GM23338 (cell line): Measurements from ENCODE around the gene ATG7. TPM values are rescaled to one million over a fixed set of nuclear protein-coding genes. Genes with fewer than 3 reads are reported as not detected.

Source experiments
- JUNB ChIP-seq: IDR thresholded peaks from one replicate; pipeline ENCODE4 v1.6.1; 2016; ENCODE audit warnings: antibody characterized with exemption; ENCODE audit not compliant: unreplicated experiment
- NANOG ChIP-seq: IDR thresholded peaks from 2 replicates; pipeline ENCODE4 v1.6.1; 2016; ENCODE audit warnings: antibody characterized with exemption, borderline replicate concordance
- POLR2AphosphoS5 ChIP-seq: IDR thresholded peaks from 2 replicates; pipeline ENCODE4 v1.6.1; 2016; ENCODE audit warnings: antibody characterized with exemption, low read depth
- REST ChIP-seq: IDR thresholded peaks from one replicate; pipeline ENCODE4 v1.6.1; 2018; ENCODE audit warnings: antibody characterized with exemption; ENCODE audit not compliant: unreplicated experiment
- ZNF114 ChIP-seq: fragments of 250-450 bp; sonication (Bioruptor Pico); IDR thresholded peaks from 2 replicates; pipeline ENCODE4 v1.5.0; 2020; ENCODE audit warnings: mild to moderate bottlenecking, moderate library complexity
- ZNF331 ChIP-seq: fragments of 250-450 bp; sonication (Bioruptor Pico); IDR thresholded peaks from 2 replicates; pipeline ENCODE4 v1.5.0; 2020; ENCODE audit warnings: low read depth, mild to moderate bottlenecking, moderate library complexity
- ZNF462 ChIP-seq: fragments of 250-450 bp; sonication (Bioruptor Pico); IDR thresholded peaks from 2 replicates; pipeline ENCODE4 v1.5.0; 2020; ENCODE audit warnings: mild to moderate bottlenecking, moderate library complexity
- polyA plus RNA-seq: library from polyadenylated mRNA; unstranded; fragments of >200 nt; fragmentation: Nextera tagmentation; extraction: Ambion mirVana; gene quantifications from 2 replicates; pipeline ENCODE4 v1.2.1, GENCODE V29; 2016
- total RNA-seq: library from RNA; depleted of rRNA; stranded (reverse); fragments of >200 nt; shearing (Covaris generic); gene quantifications from 2 replicates; pipeline ENCODE4 v1.2.3, GENCODE V29; 2014

ATG7 gene
- total and polyA plus RNA-seq, 2 experiments from 2014 or later: 16.2 to 36.7 TPM

- no peak for TF ChIP-seq ZNF462 (CRISPR knock-in tag)
- TF ChIP-seq REST: no peak
- TF ChIP-seq JUNB: no peak
- TF ChIP-seq ZNF114 (CRISPR knock-in tag): no peak
- no peak for TF ChIP-seq NANOG
- no peak for TF ChIP-seq POLR2AphosphoS5
- no peak for TF ChIP-seq ZNF331
Observed at GRCh38 chr3:11554666-11555065, 282.5 kb downstream of the ATG7 start (continued).
